SK-N-SH (cell line): ENCODE data around the gene CKM.

ENCODE experiments used
- CTCF ChIP-seq: fragments of 200-600 bp; sonication (generic); IDR thresholded peaks from 2 replicates; pipeline ENCODE4 v1.6.1; 2017; ENCODE audit warnings: antibody characterized with exemption, mild to moderate bottlenecking, moderate library complexity
- EP300 ChIP-seq, 2 experiments: IDR thresholded peaks; 2 replicates each; pipeline versions ENCODE4 v1.4.0 to v1.6.1; 2012; ENCODE audit warnings: borderline replicate concordance in 1 of 2, low read depth in 1 of 2, low read length in 1 of 2
- NFIC ChIP-seq: IDR thresholded peaks from 2 replicates; pipeline ENCODE4 v1.4.0; 2012; ENCODE audit warnings: borderline replicate concordance

- TF ChIP-seq CTCF (no peak), EP300 (IDR thresholded peaks at IDR 0.05; ENCODE audit: borderline replicate concordance in 1 of 2, low read depth in 1 of 2, low read length in 1 of 2) (no peak), NFIC (no peak)
These were observed 51.5 kb downstream of the CKM start for GRCh38 chr19:45271098-45271734.
